Omental fat pad (tissue), 4 donors: ENCODE results near the gene LIPG. TPM values are rescaled to one million over a fixed set of nuclear protein-coding genes. Genes with fewer than 3 reads are reported as not detected.

ENCODE experiments used
- ATAC-seq: fragments of 150-250 bp; one replicate; pipeline ENCODE4 v1.9.1; 2016; ENCODE audit warnings: mild to moderate bottlenecking, moderate library complexity; ENCODE audit not compliant: low FRiP score
- DNase-seq: peaks from one replicate; pipeline ENCODE4 v3.0.0-alpha.2; 2019; ENCODE audit warnings: low spot score
- CTCF ChIP-seq, 3 donors: fragments of 450-650 bp; IDR thresholded peaks; one replicate each; pipeline ENCODE4 v1.5.1; 2016 to 2017; ENCODE audit warnings: antibody characterized with exemption in 3 of 3, mild to moderate bottlenecking in 3 of 3, moderate library complexity in 2 of 3
- total RNA-seq, 4 donors: library from RNA; depleted of rRNA; stranded (reverse); fragments of >200 nt; gene quantifications; one replicate each; pipeline ENCODE4 v1.1.0, GENCODE V29; 2016

Gene LIPG
- total RNA-seq, 4 donors from 2014 or later, result 0.94 to 53.2 (median 1.2) TPM

GRCh38 chr18:49618742-49619681 is 57.2 kb downstream of the LIPG start:
- no peak for TF ChIP-seq CTCF (IDR thresholded peaks at IDR 0.05)
- no peak for DNase-seq
- no peak for ATAC-seq

- DNase-seq (no peak), ATAC-seq (no peak)
- TF ChIP-seq CTCF (IDR thresholded peaks at IDR 0.05), result no peak
Measured at GRCh38 chr18:49619801-49620200, 57.9 kb downstream of the LIPG start.

GRCh38 chr18:49621301-49621700 is 59.4 kb downstream of the LIPG start:
- no peak for ATAC-seq
- DNase-seq, result no peak
- TF ChIP-seq CTCF (IDR thresholded peaks at IDR 0.05), result no peak

GRCh38 chr18:49621717-49622351 is 60.0 kb downstream of the LIPG start:
- ATAC-seq, result no peak
- no peak for DNase-seq
- TF ChIP-seq CTCF (IDR thresholded peaks at IDR 0.05), result no peak

GRCh38 chr18:49623571-49623970 is 61.7 kb downstream of the LIPG start:
- no peak for TF ChIP-seq CTCF (IDR thresholded peaks at IDR 0.05)
- ATAC-seq (no peak), DNase-seq (no peak)

GRCh38 chr18:49625021-49625691 is 63.3 kb downstream of the LIPG start:
- ATAC-seq (no peak), DNase-seq (no peak)
- no peak for TF ChIP-seq CTCF (IDR thresholded peaks at IDR 0.05)
